HCEC 1CT (cell line): Measurements from ENCODE around the gene PLIN3.
"Not testable (repeated sequence)": the region's sequence is repeated elsewhere in the genome, so short reads cannot be mapped to it uniquely, and the experiment has no call there.

Experiments used
- DNase-seq: peaks from one replicate; pipeline ENCODE4 v3.0.0-alpha.2; 2017

The PLIN3 gene

DNA sequence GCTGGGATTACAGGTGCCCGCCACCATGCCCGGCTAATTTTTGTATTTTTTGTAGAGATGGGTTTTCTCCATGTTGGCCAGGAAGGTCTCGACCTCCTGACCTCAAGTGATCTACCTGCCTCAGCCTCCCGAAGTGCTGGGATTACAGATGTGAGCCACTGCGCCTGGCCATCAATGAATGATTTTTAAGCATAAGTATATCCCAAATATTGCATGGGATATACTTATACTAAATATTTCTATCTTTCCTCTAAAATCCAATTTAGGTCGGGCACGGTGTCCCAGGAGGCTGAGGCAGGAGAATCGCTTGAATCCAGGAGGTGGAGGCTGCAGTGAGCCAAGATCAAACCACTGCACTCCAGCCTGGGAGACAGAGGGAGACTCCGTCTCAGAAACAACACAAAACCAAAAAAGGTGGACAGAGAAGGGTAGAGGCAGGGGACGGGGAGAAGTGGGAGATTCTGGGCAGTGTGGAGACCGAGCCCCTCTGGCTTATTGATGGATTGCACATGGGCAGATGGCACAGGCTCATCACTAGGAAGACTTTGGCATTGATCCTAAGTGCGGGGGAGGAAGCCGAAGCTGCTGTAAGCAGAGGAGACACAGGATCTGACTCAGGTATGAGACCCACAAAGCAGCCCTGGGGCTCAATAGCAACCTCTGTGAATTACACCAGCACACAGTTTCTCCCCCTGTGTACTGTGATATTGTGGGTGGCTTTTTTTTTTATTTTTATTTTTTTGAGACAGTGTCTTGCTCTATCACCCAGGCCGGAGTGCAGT is 21.8 kb upstream of the PLIN3 start:
- DNase-seq = peak; percentile 68

DNA sequence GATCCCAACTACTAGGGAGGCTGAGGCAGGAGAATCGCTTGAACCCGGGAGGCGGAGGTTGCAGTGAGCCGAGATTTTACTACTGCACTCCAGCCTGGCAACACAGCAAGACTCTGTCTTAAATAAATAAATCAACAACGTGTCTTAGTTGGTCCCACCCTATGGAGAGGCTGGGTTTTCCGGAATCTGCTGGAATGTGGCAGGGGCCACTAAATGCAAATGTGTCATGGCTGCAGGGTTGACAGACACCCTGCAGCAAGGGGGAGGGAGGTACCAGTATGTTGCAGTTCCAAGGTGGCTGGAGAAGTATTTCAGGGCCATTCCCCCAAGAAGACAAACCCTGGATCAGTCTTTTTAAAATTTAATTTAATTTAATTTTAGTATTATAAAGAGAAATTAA is 20.3 kb upstream of the PLIN3 start:
- DNase-seq = not testable (repeated sequence)

- not testable (repeated sequence) for DNase-seq
These were observed 17.5 kb upstream of the PLIN3 start for GRCh38 chr19:4884993-4885392.

GRCh38 chr19:4882874-4883273 is 15.4 kb upstream of the PLIN3 start:
- DNase-seq = not testable (repeated sequence)

- no peak for DNase-seq
These were observed 11.6 kb upstream of the PLIN3 start for GRCh38 chr19:4879041-4879440.

DNA sequence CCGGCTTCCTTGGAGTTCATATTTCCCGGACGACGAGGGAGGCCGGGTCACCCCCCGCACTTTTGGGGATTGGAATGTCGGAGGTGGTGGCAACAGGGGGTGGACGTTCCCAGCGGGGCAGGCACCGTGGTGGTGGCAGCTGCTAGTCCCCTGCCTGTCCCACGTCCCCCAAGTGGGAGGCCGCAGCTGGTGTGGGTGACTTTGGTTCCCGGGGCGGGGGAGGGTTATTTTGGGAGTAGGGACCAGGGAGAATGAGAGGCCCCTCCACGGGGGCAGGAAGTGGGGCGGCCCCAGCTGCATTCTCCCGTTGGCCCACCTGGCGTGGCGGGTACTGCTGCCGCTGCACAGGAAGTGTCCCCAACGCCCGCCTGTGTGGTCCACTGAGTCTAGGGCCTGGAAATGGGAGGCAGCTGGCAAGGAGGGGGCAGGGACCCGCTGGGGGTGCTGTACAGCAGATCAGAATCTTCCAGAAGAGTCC is 11.1 kb upstream of the PLIN3 start:
- DNase-seq = no peak

- no peak for DNase-seq
These were observed 10.5 kb upstream of the PLIN3 start for GRCh38 chr19:4877753-4878490.

- DNase-seq = no peak
These were observed 6.5 kb upstream of the PLIN3 start for GRCh38 chr19:4873930-4874329.

GRCh38 chr19:4871711-4872110 is 4.2 kb upstream of the PLIN3 start:
- no peak for DNase-seq

DNA sequence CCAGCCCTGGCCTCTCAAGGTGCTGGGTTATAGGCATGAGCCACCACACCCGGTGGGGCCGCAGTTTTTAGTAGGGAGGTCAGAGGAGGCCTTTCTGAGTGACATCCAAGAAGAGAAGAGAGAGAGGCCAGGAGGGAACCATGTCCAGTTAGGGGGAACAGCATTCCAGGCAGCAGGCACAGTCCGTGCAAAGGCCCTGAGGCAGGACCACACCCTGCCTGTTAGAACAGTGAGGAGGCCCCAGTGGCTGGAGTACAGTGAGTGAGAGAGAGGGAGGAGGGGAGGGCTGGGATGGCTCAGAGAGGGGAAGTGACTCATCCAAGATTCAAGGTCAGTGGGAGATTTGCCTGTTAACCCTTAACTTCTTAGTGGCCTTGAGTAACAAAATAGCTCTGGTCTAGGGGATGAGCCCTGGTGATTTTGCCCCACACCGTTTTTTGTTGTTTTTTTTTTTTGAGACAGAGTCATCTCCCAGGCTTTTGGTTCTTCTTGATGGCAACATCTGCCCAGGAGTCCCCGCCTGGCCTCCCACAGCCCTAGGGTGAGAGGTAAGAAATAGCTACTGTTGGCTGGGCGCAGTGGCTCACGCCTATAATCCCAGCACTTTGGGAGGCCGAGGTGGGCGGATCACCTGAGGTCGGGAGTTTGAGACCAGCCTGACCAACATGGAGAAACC is 2.7 kb upstream of the PLIN3 start:
- DNase-seq = peak; percentile 97

- DNase-seq = no peak
These were observed 893 bp upstream of the PLIN3 start for GRCh38 chr19:4868286-4868834.

DNA sequence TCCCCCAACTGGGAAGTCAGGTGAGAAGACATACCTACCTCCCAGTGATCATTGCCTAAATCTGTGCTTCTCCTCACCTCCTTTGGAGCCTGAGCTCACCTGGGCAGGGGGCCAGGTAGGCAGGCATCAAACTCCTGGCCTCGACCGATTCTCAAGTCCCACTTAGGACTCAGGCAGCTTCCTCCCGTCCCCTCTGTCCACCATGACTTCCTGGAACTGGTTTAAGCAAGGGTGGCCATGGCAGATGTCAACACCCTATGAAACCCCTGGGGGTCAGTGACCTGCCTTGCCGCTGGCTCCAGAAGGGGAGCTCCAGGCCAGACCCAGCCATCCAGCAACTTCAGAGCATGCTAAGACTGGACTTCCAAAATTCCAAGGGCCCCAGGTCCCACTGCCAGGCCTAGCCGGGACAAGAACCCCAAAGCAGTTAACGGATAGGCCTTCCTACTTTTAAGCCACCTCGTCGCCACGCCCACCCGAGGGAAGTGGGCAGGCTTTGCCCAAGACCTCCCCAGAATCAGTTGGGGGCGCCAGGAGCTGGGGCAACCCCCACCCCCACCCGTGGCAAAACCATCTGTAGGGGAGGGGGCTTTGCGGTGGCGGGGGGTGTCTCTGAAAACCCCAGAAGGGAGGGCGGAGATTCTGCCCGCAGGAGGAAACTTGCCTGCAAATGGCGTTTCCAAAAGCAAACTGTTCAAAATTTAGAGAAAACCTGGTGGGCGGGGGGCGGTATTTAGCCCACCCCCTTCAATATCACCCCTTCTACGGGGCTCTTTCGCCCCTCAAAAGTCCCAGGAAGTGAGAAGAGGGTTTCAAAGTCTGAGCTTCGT is 657 bp downstream of the PLIN3 start:
- DNase-seq = peak; percentile 52

DNA sequence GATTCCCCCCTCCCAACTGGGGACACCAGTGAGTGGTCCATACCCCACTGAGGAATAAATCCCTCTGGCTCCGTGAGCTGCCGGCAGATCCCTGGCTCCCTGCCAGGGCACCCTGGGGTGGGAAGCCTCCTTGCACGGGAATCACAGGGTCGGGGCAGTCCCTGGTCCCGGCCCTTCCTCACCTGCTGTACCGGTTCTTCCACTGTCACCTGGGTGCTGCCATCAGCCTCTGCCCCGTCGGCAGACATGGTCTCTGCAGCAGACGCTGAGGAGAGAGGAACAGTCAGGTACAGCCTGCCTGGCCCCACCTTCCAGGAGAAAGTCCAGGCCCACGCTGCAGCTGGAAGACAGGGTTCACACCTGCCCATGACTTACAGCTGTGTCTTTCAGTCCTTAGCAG is 6.3 kb downstream of the PLIN3 start:
- no peak for DNase-seq

DNA sequence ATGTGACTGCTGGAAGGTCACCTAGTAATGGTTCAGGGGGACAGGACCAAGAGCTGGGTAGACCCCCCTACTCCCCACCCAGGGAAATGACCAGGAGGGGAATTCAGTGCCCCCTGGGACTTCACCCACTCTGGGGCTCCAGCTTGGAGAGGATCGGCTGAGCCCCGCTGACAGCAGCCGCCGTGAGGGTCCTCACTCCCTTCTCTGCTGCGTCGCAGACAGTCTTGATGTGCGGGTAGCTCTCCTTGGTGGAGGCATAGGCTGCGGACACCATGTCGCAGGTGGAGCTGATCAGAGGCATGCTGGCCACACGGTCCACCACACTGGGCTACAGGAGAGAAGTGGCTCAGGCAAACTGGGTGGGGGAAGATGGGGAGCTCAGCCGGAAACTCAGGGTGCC is 7.8 kb downstream of the PLIN3 start:
- DNase-seq = no peak

- DNase-seq = not testable (repeated sequence)
These were observed 11.0 kb downstream of the PLIN3 start for GRCh38 chr19:4856468-4856867.

DNA sequence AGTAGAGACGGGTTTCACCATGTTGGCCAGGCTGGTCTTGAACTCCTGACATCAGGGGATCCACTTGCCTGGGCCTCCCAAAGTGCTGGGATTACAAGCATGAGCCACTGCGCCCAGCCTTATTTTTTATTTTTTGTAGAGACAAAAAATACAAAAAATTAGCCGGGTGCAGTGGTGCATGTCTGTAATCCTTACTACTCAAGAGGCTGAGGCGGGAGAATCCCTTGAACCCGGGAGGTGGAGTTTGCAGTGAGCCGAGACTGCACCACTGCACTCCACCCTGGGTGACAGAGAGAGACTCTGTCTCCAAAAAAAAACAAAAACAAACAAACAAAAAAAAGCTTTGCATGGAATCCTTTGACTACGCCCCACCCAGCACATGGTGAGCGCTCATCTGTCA is 14.0 kb downstream of the PLIN3 start:
- DNase-seq = not testable (repeated sequence)

DNA sequence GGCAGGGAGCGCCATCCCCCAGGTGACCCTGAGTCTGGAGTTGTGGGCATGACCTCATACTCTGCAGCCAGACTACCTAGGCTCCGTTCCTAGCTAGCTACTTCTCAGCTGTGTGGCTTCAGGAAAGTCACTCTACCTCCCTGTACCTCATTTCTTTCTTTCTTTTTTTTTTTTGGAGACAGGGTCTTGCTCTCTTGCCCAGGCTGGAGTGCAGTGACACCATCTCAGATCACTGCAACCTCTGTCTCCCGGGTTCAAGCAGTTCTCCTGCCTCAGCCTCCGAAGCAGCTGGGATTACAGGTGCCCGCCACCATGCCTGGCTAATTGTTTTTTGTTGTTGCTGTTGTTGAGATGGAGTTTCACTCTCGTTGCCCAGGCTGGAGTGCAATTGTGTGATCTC is 15.0 kb downstream of the PLIN3 start:
- DNase-seq = no peak

GRCh38 chr19:4851551-4852290 is 15.7 kb downstream of the PLIN3 start:
- peak; percentile 41 for DNase-seq

DNA sequence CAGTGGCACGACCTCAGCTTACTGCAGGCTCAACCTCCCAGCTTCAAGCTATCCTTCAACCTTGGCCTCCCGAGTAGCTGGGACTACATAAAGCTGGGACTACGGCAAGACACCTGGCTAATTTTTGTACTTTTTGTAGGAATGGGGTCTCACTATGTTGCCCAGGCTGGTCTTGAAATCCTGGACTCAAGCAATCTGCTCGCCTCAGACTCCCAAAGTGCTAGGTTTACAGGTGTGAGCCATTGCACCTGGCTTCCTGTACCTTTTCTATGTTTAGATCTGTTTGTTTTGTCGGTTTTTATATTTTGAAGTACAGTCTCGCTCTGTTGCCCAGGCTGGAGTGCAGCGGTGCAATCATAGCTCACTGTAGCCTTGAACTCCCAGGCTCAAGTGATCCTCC is 18.4 kb downstream of the PLIN3 start:
- no peak for DNase-seq

DNA sequence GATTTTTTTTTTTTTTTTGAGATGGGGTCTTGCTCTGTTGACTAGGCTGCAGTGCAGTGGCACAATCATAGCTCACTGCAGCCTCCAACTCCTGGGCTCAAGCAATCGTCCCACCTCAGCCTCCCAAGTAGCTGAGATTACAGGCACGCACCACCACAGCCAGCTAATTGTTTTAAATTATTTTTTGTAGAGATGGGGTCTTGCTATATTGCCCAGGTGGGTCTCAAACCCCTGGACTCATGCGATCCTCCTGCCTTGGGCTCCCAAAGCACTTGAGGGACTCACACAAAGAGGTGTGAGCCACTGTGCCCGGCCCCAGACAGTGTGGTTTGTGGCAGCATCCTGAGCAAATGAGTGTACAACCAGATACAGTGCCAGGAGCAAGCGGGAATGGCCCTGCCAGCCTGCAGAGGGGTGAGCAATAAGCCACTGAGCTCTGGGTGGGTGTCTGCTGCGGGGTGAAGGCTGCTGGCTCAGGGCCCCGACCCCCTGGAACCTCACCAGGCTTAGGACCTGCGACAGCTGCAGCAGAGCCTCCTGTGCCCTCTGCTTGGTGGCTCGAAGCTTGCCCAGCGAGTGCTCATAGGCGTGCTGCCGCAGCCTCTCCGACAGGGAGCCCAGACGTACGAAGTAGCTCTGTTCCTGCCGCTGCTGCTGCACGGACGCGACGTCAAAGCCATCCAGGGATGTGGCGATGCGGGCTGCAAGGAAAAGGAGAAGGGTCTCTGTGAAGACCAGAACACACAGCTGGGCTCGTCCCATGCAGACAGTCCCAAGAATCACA is 20.1 kb downstream of the PLIN3 start:
- no peak for DNase-seq

DNA sequence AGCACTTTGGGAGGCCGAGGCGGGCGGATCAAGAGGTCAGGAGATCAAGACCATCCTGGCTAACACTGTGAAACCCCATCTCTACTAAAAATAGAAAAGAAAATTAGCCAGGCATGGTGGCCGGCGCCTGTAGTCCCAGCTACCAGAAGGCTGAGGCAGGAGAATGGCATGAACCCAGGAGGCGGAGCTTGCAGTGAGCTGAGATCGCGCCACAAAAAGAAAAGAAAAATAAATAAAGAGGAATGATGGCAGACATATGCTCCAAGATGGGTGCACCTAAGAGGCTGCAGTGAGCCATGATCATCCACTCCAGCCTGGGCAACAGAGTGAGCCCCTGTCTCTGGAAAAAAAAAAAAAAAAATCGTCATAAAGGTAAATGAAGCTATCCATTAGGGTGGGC is 21.5 kb downstream of the PLIN3 start:
- DNase-seq = peak; percentile 75
